Suprapubic skin (tissue), 3 donors: Measurements from ENCODE around the gene DNAJB12.

Source experiments
- CTCF ChIP-seq, 2 donors: fragments of 200-600 bp in 1 of 2; fragments of 450-650 bp in 1 of 2; sonication (generic) in 1 of 2; IDR thresholded peaks; one replicate each; pipeline ENCODE4 v1.5.1; 2016 to 2019; ENCODE audit warnings: antibody characterized with exemption in 2 of 2, mild to moderate bottlenecking in 1 of 2, moderate library complexity in 1 of 2
- POLR2AphosphoS5 ChIP-seq, 3 donors: sonication (generic); formaldehyde crosslinking; IDR thresholded peaks; one replicate each; pipeline ENCODE4 v1.6.1; 2017; ENCODE audit warnings: antibody characterized with exemption in 3 of 3

- TF ChIP-seq CTCF (IDR thresholded peaks at IDR 0.05), result no peak
- TF ChIP-seq POLR2AphosphoS5 (IDR thresholded peaks at IDR 0.05), result no peak
These were observed 44.5 kb downstream of the DNAJB12 start for GRCh38 chr10:72310241-72310633.
